ENCODE measurements around the gene TAC4.

DNA sequence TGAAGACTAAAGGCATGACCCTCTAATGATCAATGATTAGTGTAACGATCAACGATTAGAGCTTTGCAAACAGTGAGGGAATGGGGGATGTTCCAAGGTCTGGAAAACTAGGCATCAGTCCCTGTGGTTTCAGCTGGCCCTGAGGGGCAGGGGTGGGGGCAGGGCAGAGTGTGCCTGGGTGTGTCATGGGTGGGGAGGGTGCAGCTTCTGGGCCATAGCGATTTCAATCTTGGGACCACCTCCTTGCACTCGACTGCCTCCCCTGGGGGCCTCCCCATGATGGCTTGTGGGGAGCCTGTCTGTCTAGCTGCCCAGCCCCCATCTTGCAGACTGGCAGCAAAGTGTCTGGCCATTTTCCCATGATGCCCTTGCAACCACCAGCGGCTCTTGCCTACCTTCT is 8.4 kb downstream of the TAC4 start:
- TF ChIP-seq, protein P1, sequence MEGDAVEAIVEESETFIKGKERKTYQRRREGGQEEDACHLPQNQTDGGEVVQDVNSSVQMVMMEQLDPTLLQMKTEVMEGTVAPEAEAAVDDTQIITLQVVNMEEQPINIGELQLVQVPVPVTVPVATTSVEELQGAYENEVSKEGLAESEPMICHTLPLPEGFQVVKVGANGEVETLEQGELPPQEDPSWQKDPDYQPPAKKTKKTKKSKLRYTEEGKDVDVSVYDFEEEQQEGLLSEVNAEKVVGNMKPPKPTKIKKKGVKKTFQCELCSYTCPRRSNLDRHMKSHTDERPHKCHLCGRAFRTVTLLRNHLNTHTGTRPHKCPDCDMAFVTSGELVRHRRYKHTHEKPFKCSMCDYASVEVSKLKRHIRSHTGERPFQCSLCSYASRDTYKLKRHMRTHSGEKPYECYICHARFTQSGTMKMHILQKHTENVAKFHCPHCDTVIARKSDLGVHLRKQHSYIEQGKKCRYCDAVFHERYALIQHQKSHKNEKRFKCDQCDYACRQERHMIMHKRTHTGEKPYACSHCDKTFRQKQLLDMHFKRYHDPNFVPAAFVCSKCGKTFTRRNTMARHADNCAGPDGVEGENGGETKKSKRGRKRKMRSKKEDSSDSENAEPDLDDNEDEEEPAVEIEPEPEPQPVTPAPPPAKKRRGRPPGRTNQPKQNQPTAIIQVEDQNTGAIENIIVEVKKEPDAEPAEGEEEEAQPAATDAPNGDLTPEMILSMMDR (IDR thresholded peaks at IDR 0.05; ENCODE audit: poor library complexity): no peak
- TF ChIP-seq EZH2phosphoT487 (IDR thresholded peaks at IDR 0.05; ENCODE audit: low read depth, severe bottlenecking, unreplicated experiment) (no peak), EZH2 (IDR thresholded peaks at IDR 0.05; ENCODE audit: borderline replicate concordance) (no peak)

Measured in hepatocyte (in vitro differentiated cells).